DMS153 treated with DMSO at 0.1 percent for 48 hours (cell line): ENCODE measurements around the gene LHX3.

Experiments used
- DNase-seq: peaks from one replicate; lab custom pipeline; 2025; ENCODE audit not compliant: unreplicated experiment; lab: John Stamatoyannopoulos, UW

LHX3 gene

DNA sequence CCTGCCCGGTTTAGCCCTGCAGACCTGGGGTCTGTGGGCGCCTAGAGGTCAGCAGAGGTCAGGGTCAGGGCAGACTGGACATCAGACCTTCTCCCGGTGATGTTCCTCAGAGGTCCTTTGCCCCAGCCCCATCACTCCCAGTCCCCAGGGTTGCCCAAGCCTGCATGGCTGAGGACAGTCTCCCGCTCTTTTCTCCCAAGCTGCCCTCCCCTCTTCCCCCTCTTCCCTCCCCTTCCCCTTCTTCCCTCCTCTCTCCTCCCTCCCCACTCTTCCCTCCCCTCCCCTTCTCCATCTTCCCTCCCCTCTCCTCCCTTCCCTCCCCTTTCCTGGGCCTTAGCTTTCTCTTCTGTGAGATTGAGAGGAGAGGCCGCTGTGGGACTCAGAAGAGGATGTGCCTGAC, 10.4 kb downstream of the LHX3 start:
- DNase-seq = no peak

DNA sequence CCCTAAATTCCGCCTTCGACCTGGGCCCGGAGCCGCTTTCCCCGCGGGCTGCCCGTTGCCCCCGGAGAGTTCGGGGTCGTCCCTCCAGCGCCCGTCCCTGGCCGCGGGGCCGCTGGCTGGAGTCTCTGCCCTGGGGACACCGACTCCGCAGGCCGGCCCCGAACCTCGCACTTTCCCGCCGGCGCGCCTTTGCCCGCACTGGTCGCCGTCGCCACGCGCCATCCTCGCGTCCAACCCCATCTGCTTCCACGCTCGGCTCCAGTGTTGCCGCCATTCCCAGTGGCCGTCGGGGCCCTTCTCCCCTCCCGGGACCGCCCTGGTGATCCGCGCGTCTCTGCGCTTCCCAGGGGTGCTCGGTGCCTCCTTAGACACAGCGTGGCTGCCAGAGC, 11.0 kb downstream of the LHX3 start:
- DNase-seq = no peak

DNA sequence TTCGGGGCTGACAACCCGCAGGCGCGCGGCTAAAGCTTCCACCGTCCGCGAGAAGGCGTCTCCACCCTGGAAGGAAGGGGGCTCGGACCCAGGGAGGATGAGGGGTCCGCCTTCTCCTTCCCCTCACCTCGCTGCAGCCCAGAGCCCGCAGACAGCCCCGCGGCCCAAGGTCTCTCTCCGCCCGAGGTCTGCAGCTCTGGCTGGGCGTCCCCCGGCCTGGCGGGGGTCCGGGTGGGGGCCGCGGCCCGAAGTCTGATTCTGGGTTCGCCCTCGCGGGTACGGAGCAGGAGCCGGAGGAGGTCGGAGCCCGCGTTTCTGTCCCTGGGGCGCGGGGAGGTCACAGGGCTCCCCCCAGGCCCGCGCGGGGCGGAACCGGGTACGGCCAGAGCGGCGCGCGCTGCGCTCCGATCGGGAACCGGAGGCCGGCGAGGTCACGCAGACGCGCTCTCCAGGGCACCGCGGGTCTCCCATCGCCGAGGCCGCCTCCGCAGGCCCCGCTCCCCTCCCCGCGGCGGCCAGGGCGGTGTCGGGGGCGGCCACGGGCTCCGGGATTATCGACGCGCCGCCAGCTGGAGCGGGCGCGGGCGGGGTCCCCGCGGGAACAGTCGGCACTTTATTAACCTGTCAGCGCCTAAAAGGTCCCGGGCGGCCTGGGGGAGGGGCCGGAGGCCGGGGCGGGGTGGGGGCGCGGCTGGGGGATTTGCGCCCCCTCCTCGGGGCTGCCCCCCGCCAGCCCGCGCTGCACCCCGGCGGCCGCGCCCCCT, 11.6 kb downstream of the LHX3 start:
- DNase-seq = no peak

GRCh38 chr9:136192289-136193126, 12.4 kb downstream of the LHX3 start:
- DNase-seq = no peak

DNA sequence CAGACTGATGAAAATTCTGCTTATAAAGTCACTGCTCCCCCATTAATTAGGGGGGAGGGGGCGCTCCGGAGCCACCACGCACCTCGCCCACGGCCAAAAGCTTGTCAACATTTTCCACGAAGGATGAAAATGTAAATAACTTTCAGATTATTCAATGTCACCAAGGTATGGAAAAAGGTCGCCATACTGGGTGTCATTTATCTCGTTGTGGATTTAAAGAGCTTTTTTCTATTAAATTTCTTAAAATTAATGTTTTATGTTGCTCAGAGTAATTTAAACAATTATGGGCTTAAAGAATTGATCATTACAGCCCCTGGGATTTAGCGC, 13.0 kb downstream of the LHX3 start:
- DNase-seq = no peak

- DNase-seq = no peak
These were observed 13.6 kb downstream of the LHX3 start for GRCh38 chr9:136191099-136191959.

GRCh38 chr9:136190656-136191055, 14.3 kb downstream of the LHX3 start:
- no peak for DNase-seq

- DNase-seq = no peak
These were observed 14.7 kb downstream of the LHX3 start for GRCh38 chr9:136190237-136190601.

- DNase-seq = no peak
These were observed 15.3 kb downstream of the LHX3 start for GRCh38 chr9:136189394-136190236.

GRCh38 chr9:136187683-136188586, 17.0 kb downstream of the LHX3 start:
- no peak for DNase-seq

DNA sequence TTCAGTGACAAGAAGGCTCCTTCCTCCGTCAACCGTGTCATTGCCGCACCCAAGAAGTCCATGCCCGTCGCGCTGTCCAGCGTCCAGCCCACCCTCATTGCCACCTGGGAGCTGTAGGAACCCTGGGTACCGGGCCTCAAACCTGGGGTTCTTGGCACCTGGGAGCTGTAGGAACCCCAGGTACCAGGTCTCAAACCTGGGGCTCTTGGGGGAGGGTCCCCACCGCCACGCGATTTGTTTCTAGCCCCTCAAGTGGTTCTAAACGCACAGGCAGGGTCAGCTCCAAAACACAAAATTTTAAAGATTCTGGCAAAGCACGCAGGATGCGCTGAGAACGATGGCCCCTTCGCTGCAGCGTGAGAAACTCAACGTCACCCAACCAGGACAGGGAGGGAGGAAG, 17.7 kb downstream of the LHX3 start:
- DNase-seq = no peak

GRCh38 chr9:136186386-136186785, 18.5 kb downstream of the LHX3 start:
- DNase-seq = no peak

GRCh38 chr9:136185596-136186366, 19.1 kb downstream of the LHX3 start:
- no peak for DNase-seq

DNA sequence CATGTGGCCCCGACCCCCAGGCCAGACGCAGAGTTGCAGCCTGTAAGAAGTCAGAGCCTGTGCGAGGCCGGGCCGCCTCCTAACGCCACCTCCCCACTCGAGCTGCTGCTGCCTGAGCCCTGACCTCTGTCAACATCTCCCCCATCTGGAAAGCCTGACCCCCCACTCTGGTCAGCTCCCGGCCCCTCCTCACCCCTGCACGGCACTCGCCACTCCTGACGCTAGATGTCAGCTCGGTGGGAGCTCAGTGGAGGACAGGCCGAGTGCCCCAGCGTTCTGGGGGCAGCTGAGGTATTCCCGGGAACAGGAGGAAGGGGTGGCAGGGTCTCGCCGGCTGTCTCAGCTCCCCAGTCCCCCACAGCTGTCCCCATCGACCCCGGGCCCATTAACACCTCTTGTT, 19.9 kb downstream of the LHX3 start:
- DNase-seq = no peak

GRCh38 chr9:136182850-136183422, 22.0 kb downstream of the LHX3 start:
- no peak for DNase-seq

- DNase-seq = no peak
These were observed 22.5 kb downstream of the LHX3 start for GRCh38 chr9:136182420-136182787.

DNA sequence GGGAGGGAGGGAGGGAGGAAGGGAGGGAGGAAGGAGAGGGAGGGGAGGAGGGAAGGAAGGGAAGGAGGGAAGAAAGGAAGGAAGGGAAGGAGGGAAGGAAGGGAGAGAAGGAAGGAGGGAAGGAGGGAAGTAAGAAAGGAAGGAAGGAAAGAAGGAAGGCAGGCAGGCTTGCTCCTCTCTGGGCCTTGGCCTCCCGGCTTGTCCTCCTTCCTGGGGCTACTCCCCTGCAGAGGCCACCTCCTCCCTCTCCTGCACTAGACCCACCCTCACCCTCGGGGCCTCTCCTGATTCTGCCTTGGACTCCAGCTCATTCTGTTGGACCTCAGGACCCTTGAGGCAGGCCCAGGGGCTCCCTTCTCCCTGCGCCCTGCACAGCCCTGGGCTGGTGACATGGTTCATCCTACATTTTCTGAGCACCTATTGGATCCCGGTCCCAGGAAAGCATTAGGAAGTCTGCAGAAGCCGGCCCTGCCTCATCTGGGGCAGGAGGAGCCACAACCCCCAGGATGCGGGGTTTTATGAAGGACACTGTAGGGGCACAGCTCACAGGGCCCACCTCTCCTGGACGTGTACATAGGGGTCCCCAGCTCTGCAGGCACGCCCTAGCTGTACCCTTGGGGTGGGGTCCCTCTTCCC, 23.0 kb downstream of the LHX3 start:
- DNase-seq = no peak

- no peak for DNase-seq
These were observed 24.3 kb downstream of the LHX3 start for GRCh38 chr9:136180586-136180985.
